ENCODE measurements around the gene OCEL1.
"Not testable (repeated sequence)": the region's sequence is repeated elsewhere in the genome, so short reads cannot be mapped to it uniquely, and the experiment has no call there.

OCEL1 gene

DNA sequence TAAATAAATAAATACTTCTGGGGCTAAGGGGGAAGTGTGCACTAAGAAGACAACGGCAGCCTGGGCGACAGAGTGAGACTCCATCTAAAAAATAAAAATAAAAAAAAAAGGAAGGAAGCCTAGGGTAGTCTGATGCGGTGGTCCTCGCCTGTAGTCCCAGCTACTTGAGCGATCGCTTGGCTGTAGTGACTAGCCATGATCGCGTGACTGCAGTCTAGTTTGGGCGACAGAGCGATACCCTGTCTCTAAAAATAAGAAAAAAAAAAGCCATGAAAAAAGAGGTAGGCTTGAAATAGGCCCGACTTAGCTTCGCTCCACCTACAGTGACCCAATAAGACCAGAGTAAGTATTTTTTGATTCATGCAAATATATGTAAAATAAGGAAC lies 40.6 kb downstream of the OCEL1 start:
- H3K4me2 ChIP-seq (ENCODE audit: low read length), result peak overlapping the region; percentile 73
- TF ChIP-seq, protein P1, sequence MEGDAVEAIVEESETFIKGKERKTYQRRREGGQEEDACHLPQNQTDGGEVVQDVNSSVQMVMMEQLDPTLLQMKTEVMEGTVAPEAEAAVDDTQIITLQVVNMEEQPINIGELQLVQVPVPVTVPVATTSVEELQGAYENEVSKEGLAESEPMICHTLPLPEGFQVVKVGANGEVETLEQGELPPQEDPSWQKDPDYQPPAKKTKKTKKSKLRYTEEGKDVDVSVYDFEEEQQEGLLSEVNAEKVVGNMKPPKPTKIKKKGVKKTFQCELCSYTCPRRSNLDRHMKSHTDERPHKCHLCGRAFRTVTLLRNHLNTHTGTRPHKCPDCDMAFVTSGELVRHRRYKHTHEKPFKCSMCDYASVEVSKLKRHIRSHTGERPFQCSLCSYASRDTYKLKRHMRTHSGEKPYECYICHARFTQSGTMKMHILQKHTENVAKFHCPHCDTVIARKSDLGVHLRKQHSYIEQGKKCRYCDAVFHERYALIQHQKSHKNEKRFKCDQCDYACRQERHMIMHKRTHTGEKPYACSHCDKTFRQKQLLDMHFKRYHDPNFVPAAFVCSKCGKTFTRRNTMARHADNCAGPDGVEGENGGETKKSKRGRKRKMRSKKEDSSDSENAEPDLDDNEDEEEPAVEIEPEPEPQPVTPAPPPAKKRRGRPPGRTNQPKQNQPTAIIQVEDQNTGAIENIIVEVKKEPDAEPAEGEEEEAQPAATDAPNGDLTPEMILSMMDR (IDR thresholded peaks at IDR 0.05; ENCODE audit: low read depth, low read length, poor library complexity, severe bottlenecking), result no peak
- no peak for TF ChIP-seq EZH2phosphoT487 (IDR thresholded peaks at IDR 0.05; ENCODE audit: borderline replicate concordance, low read length)

DNA sequence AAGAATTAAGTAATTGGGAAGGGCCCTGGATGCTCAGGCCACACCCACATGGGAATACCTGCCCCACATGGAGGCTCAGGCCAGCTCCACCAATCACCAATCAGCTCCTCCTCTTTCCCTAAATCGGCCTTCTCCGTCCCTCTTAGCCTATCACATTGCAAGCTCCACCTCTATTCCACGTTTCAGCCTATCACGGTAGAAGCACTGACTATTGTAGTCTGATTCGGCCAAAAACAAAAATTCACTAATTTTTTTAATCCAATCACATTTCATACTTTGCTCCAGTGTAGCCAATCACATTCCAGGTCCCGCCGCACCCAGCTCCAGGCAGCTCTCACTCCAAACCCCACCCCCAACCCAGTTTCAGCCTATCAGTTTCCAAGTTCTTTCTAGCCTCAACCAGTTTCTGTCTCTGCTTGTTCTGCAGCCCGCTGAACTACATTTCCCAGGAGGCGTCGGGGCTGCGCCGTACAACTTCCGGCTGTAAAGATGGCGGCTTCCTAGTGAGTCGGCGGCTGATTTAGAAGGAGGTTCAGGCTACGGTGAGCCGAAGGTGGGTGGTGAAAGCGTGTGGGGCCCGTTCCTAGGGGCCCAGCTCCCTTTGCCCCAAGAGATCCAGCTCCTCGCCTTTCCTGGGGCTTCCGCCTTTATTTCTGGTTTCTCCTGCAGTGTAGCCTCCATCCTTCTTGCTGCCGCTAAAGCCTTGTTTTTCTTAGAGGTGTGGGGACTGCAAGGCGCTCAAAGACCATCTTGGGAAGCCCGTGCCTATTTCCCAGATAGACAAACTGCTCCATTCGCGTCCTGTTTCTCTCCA lies 41.2 kb downstream of the OCEL1 start, which contains the start of gene BABAM1:
Gene BABAM1 (plus strand): TSS at position 469 of the 814 bp plus-strand sequence. CDS start 1,364 bp downstream, outside the sequence.
- Histone ChIP-seq H3K79me2 (ENCODE audit: control insufficient read depth, low read length) (peaks cover 26% of the 10 kb centered on the region), H3F3A (ENCODE audit: control insufficient read depth, insufficient read depth) (peaks cover 20% of the 10 kb centered on the region), H3K4me2 (ENCODE audit: low read length) (peak within 1 kb of the TSS; percentile 94), H3K4me3 (ENCODE audit: low read length) (peak within 1 kb of the TSS; percentile 97), H3K27me3 (ENCODE audit: control insufficient read depth, low read length) (no peaks in the 10 kb centered on the region), H3K9me2 (replicated peaks; ENCODE audit: control insufficient read depth, low read length) (no peaks in the 10 kb centered on the region), H4K20me1 (ENCODE audit: control insufficient read depth, insufficient read depth, low read depth, low read length) (no peaks in the 10 kb centered on the region), H3K36me3 (ENCODE audit: control insufficient read depth, low read length) (peaks cover 24% of the 10 kb centered on the region), H3K4me1 (ENCODE audit: control insufficient read depth, low read length) (peaks cover 40% of the 10 kb centered on the region), H3K27ac (ENCODE audit: low read depth, low read length) (peak within 1 kb of the TSS; percentile 100), H3K9me3 (ENCODE audit: control insufficient read depth, insufficient read depth, low read length) (no peaks in the 10 kb centered on the region)
- no peak for TF ChIP-seq EZH2phosphoT487 (IDR thresholded peaks at IDR 0.05; ENCODE audit: borderline replicate concordance, low read length)
- TF ChIP-seq, protein P1 (IDR thresholded peaks at IDR 0.05; ENCODE audit: low read depth, low read length, poor library complexity, severe bottlenecking), result no peak

More for the DNA sequence above, 40.6 kb downstream of the OCEL1 start:
- Histone ChIP-seq H3K36me3 (ENCODE audit: control insufficient read depth, low read length) (peaks cover 20% of the 10 kb centered on the region), H3K9me3 (ENCODE audit: control insufficient read depth, insufficient read depth, low read length) (no peaks in the 10 kb centered on the region), H3K4me1 (ENCODE audit: control insufficient read depth, low read length) (peaks cover 42% of the 10 kb centered on the region), H3F3A (ENCODE audit: control insufficient read depth, insufficient read depth) (peaks cover 20% of the 10 kb centered on the region), H3K27ac (ENCODE audit: low read depth, low read length) (peak overlapping the region; percentile 100), H3K4me3 (ENCODE audit: low read length) (peak overlapping the region; percentile 72), H3K9me2 (replicated peaks; ENCODE audit: control insufficient read depth, low read length) (no peaks in the 10 kb centered on the region), H3K27me3 (ENCODE audit: control insufficient read depth, low read length) (no peaks in the 10 kb centered on the region), H4K20me1 (ENCODE audit: control insufficient read depth, insufficient read depth, low read depth, low read length) (no peaks in the 10 kb centered on the region), H3K79me2 (ENCODE audit: control insufficient read depth, low read length) (peaks cover 26% of the 10 kb centered on the region)

DNA sequence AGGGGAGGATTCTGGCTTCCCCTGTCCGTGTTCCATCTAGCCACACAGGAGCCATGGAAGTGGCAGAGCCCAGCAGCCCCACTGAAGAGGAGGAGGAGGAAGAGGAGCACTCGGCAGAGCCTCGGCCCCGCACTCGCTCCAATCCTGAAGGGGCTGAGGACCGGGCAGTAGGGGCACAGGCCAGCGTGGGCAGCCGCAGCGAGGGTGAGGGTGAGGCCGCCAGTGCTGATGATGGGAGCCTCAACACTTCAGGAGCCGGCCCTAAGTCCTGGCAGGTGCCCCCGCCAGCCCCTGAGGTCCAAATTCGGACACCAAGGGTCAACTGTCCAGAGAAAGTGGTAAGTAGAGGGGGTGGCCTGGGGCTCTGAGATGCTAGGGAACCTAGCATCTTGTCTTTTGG lies 42.7 kb downstream of the OCEL1 start:
- Histone ChIP-seq H3K36me3 (ENCODE audit: control insufficient read depth, low read length) (peaks cover 32% of the 10 kb centered on the region), H3K4me1 (ENCODE audit: control insufficient read depth, low read length) (peaks cover 35% of the 10 kb centered on the region), H3K9me2 (replicated peaks; ENCODE audit: control insufficient read depth, low read length) (no peaks in the 10 kb centered on the region), H3K9me3 (ENCODE audit: control insufficient read depth, insufficient read depth, low read length) (no peaks in the 10 kb centered on the region), H3K27ac (ENCODE audit: low read depth, low read length) (no peak overlapping the region), H3K79me2 (ENCODE audit: control insufficient read depth, low read length) (peaks cover 26% of the 10 kb centered on the region), H3K4me3 (ENCODE audit: low read length) (peak overlapping the region; percentile 97), H4K20me1 (ENCODE audit: control insufficient read depth, insufficient read depth, low read depth, low read length) (no peaks in the 10 kb centered on the region), H3K27me3 (ENCODE audit: control insufficient read depth, low read length) (no peaks in the 10 kb centered on the region), H3K4me2 (ENCODE audit: low read length) (peak overlapping the region; percentile 94), H3F3A (ENCODE audit: control insufficient read depth, insufficient read depth) (peaks cover 15% of the 10 kb centered on the region)
- TF ChIP-seq, protein P1 (IDR thresholded peaks at IDR 0.05; ENCODE audit: low read depth, low read length, poor library complexity, severe bottlenecking), result no peak
- TF ChIP-seq EZH2phosphoT487 (IDR thresholded peaks at IDR 0.05; ENCODE audit: borderline replicate concordance, low read length), result no peak

DNA sequence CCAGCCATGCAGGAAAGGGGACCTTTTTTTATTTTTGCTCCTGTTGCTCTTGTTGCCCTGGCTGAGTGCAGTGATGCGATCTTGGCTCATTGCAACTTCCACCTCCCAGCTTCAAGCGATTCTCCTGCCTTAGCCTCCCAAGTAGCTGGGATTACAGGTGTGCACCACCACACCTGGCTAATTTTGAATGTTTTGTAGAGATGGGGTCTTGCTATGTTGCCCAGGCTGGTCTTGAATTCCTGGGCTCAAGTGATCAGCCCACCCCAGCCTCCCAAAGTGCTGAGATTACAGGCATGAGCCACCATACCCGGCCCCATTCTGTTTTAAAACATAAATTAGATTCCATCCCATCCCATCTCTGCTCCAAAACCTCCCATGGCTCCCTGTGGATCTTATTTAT lies 48.9 kb downstream of the OCEL1 start:
- not testable (repeated sequence) for H3K4me3 ChIP-seq (ENCODE audit: low read length); H3K79me2 ChIP-seq (ENCODE audit: control insufficient read depth, low read length); H3K27me3 ChIP-seq (ENCODE audit: control insufficient read depth, low read length); H4K20me1 ChIP-seq (ENCODE audit: control insufficient read depth, insufficient read depth, low read depth, low read length); H3K4me2 ChIP-seq (ENCODE audit: low read length); H3K27ac ChIP-seq (ENCODE audit: low read depth, low read length); H3K9me3 ChIP-seq (ENCODE audit: control insufficient read depth, insufficient read depth, low read length); H3K9me2 ChIP-seq (replicated peaks; ENCODE audit: control insufficient read depth, low read length)
- Histone ChIP-seq H3F3A (ENCODE audit: control insufficient read depth, insufficient read depth) (peaks cover 10% of the 10 kb centered on the region), H3K36me3 (ENCODE audit: control insufficient read depth, low read length) (peaks cover 74% of the 10 kb centered on the region), H3K4me1 (ENCODE audit: control insufficient read depth, low read length) (peaks cover 12% of the 10 kb centered on the region)

Data from DOHH2 (cell line).